Measurements from ENCODE around the gene GABBR2. TPM values are rescaled to one million over a fixed set of nuclear protein-coding genes. Genes with fewer than 3 reads are reported as not detected.
A peak's percentile ranks its signal among the peaks of the same experiment; 100 is the strongest.
"Not testable (repeated sequence)": the region's sequence is repeated elsewhere in the genome, so short reads cannot be mapped to it uniquely, and the experiment has no call there.

Gene GABBR2
- total and polyA plus RNA-seq, 4 experiments from 2014 or later, result not detected

DNA sequence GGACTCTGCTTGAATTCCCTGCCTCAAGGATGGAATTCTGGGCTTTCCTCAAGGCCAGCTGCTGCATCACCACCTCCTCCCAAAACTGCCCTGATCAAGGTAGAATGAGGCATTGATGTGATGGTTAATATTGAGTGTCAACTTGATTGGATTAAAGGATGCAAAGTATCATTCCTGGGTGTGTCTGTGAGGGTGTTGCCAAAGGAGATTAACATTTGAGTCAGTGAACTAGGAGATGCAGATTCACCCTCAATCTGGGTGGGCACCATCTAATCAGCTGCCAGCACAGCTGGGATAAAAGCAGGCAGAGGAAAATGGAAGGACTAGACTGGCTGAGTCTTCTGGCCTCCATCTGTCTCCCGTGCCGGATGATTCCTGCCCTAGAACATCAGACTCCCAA is 23.9 kb downstream of the GABBR2 start:
- H3K4me1 ChIP-seq (ENCODE audit: insufficient read depth, low read length); H3K36me3 Mint-ChIP-seq; H3K4me1 Mint-ChIP-seq; H3K4me3 ChIP-seq (ENCODE audit: low read length in 2 of 2); H3K9me3 Mint-ChIP-seq; intact Hi-C loops (cut with micrococcal nuclease); DNase-seq; H3K36me3 ChIP-seq (ENCODE audit: insufficient read depth, low read length); H3K4me3 Mint-ChIP-seq; H3K27ac Mint-ChIP-seq; POLR2A ChIA-PET (ENCODE audit: partially characterized antibody); H3K9me3 ChIP-seq (ENCODE audit: control insufficient read depth in 1 of 2, low read length in 2 of 2); H3K27ac ChIP-seq (ENCODE audit: low read depth, low read length); CTCF ChIA-PET (ENCODE audit: partially characterized antibody); H3K27me3 Mint-ChIP-seq; H3K27me3 ChIP-seq (ENCODE audit: insufficient read depth, low read length): not testable (repeated sequence)

DNA sequence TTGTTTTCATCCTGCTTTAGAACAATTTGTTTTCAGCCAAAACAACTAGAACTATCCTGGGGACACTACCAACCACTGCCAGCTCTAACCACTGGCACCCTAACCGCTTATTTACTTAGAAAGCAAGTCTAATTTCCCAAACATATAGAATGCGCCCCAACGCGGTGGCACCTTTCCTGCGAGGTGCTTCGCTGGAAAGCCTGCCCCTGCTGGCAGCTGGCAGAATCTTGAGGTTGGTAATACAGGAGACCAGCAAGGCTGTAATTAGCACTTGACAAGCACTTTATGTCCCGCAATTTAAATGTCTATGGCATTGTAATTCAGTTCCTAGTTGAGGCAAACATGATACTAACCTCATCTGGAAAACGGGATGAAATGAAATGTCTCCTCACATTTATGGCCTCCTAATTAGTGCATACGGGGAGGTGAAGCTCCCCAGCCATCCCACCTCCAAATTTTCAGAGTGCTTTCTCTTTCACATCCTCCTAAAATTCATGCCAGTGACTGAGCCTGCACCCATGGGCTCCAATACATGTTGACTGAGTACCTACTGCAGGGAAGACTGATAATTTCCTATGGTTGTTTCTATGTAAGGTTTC is 30.4 kb downstream of the GABBR2 start:
- no peaks in the 10 kb centered on the region for H3K4me1 ChIP-seq (ENCODE audit: insufficient read depth, low read length)
- Mint-ChIP-seq H3K4me1 (peaks cover 0 to 2% (median 0%) of the 10 kb centered on the region in 4 donors), H3K36me3 (no peaks in the 10 kb centered on the region), H3K27ac (no peak overlapping the region), H3K4me3 (no peak overlapping the region), H3K9me3 (peaks cover 0 to 9% (median 0%) of the 10 kb centered on the region in 8 donors), H3K27me3 (peaks cover 17 to 24% of the 10 kb centered on the region in 2 donors)
- H3K4me3 ChIP-seq (ENCODE audit: low read length in 2 of 2), result no peak overlapping the region
- ChIA-PET POLR2A (ENCODE audit: partially characterized antibody) (no interaction called here), CTCF (ENCODE audit: partially characterized antibody) (interaction anchor here (0.6 kb wide), 1 partner anchor 8 kb away, joined by 4 read pairs; no protein-coding TSS in a partner anchor)
- no peaks in the 10 kb centered on the region for H3K36me3 ChIP-seq (ENCODE audit: insufficient read depth, low read length)
- no peaks in the 10 kb centered on the region for H3K9me3 ChIP-seq (ENCODE audit: control insufficient read depth in 1 of 2, low read length in 2 of 2)
- DNase-seq, result no peak
- intact Hi-C loops (cut with micrococcal nuclease), result no loop called here
- H3K27ac ChIP-seq (ENCODE audit: low read depth, low read length), result no peak overlapping the region
- peaks cover 4% of the 10 kb centered on the region for H3K27me3 ChIP-seq (ENCODE audit: insufficient read depth, low read length)

DNA sequence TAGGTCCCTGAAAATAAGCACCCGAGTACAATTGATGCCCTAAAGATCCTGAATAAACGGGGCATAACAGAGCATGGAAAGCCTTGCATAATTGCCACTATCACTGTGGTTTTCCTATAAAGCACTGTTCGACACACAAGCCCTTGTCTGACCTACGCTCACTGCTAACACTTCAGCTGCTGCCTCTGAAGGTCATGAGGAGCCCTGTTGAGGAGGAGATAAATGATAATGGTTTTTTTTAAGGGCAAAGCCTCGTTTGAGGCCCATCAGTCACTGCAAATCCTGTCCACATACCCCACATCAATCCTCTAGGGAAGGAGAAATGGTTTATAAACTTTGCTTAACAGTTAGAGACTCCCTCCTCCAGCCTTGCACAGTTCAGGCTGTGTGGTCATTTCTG is 35.1 kb downstream of the GABBR2 start:
- Histone ChIP-seq H3K4me1 (ENCODE audit: insufficient read depth, low read length) (no peaks in the 10 kb centered on the region), H3K27ac (ENCODE audit: low read depth, low read length) (no peak overlapping the region), H3K27me3 (ENCODE audit: insufficient read depth, low read length) (peaks cover 4% of the 10 kb centered on the region), H3K4me3 (ENCODE audit: low read length in 2 of 2) (no peak overlapping the region), H3K36me3 (ENCODE audit: insufficient read depth, low read length) (no peaks in the 10 kb centered on the region), H3K9me3 (ENCODE audit: control insufficient read depth in 1 of 2, low read length in 2 of 2) (no peaks in the 10 kb centered on the region)
- peaks cover 0 to 9% (median 1%) of the 10 kb centered on the region in 8 donors for H3K9me3 Mint-ChIP-seq
- DNase-seq, result no peak
- H3K4me1 Mint-ChIP-seq, result peaks cover 0 to 2% (median 0%) of the 10 kb centered on the region in 4 donors
- no peak overlapping the region for H3K27ac Mint-ChIP-seq
- ChIA-PET POLR2A (ENCODE audit: partially characterized antibody) (no interaction called here), CTCF (ENCODE audit: partially characterized antibody) (no interaction called here)
- no peak overlapping the region for H3K4me3 Mint-ChIP-seq
- H3K27me3 Mint-ChIP-seq, result peaks cover 27 to 30% of the 10 kb centered on the region in 2 donors
- H3K36me3 Mint-ChIP-seq, result no peaks in the 10 kb centered on the region
- intact Hi-C loops (cut with micrococcal nuclease), result no loop called here

DNA sequence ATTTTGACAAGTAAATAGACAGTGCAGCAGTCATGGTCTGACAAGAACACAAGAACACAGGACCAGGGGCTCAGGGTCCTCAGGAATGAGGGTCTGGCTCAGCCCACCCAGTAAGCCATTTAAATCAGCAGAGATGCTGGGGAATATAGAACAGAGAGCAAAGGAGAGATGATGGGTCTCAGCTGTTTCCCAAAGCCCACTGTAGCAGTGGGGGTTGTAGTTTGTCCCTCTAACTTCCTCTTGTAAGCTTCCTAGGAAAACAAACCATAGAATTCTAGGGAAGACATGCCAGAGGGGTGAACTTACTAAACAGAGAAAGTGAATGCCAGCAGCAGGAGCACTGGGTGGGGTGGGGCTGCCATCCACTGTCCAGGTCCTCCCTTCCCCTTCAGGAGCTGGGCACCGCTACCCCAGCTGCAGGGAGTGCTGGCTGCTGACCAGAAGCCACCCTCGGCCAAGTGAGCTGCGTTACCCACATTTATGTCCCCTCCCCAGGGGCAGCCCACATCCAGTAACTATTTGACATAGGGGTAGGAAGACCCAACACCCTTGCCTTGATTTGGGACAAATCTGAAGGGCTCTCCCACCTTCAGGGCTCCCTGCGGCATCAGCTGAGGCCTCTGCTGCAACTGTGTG is 41.6 kb downstream of the GABBR2 start:
- Mint-ChIP-seq H3K9me3 (peaks cover 0 to 2% (median 0%) of the 10 kb centered on the region in 8 donors), H3K4me3 (no peak overlapping the region), H3K27ac (no peak overlapping the region), H3K27me3 (peaks cover 6 to 24% of the 10 kb centered on the region in 2 donors), H3K36me3 (no peaks in the 10 kb centered on the region), H3K4me1 (no peaks in the 10 kb centered on the region)
- ChIA-PET CTCF (ENCODE audit: partially characterized antibody) (no interaction called here), POLR2A (ENCODE audit: partially characterized antibody) (no interaction called here)
- H3K27me3 ChIP-seq (ENCODE audit: insufficient read depth, low read length), result no peaks in the 10 kb centered on the region
- no peak overlapping the region for H3K27ac ChIP-seq (ENCODE audit: low read depth, low read length)
- DNase-seq, result no peak
- H3K4me1 ChIP-seq (ENCODE audit: insufficient read depth, low read length), result no peaks in the 10 kb centered on the region
- no peak overlapping the region for H3K4me3 ChIP-seq (ENCODE audit: low read length in 2 of 2)
- no peaks in the 10 kb centered on the region for H3K36me3 ChIP-seq (ENCODE audit: insufficient read depth, low read length)
- intact Hi-C loops (cut with micrococcal nuclease), result no loop called here
- H3K9me3 ChIP-seq (ENCODE audit: control insufficient read depth in 1 of 2, low read length in 2 of 2), result no peaks in the 10 kb centered on the region

DNA sequence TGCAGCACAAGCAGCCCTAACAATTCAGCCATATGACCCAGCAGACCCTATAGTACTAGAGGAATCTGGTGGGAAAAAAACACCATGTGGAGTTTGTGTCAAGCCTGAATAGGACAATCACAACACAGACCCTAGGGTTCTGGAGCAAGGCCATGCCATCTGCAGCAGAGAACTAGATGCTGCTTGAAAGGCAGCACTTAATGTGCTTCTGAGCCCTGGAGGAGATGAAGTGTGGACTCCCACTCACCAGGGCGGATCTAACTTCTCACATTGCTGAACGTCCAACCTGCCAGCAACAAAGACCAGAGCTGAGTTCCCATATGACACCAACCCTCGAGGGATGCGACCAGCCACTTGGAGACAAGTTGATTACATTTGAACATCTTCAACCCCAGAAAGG is 43.2 kb downstream of the GABBR2 start:
- POLR2A ChIA-PET (ENCODE audit: partially characterized antibody), result no interaction called here

DNA sequence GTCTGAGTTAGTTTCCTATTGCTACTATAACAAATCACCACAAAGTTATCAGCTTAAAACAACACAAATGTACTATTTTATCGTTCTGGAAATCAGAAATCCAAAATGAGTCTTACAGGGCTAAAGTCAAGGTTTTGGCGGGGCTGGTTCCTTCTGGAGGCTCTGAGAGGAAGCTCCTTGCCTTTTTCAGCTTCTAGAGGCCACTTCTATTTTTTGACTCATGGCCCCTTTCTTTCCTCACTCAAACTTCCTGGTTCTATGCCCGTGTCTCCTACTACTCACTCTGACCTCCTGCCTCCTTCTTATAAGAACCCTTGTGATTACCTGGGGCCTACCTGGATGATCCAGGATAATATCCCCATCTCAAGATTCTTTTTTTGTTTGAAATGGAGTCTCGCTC is 48.2 kb downstream of the GABBR2 start:
- Histone ChIP-seq H3K27me3 (ENCODE audit: insufficient read depth, low read length) (no peaks in the 10 kb centered on the region), H3K4me3 (ENCODE audit: low read length in 2 of 2) (no peak overlapping the region), H3K9me3 (ENCODE audit: control insufficient read depth in 1 of 2, low read length in 2 of 2) (no peaks in the 10 kb centered on the region), H3K36me3 (ENCODE audit: insufficient read depth, low read length) (no peaks in the 10 kb centered on the region), H3K27ac (ENCODE audit: low read depth, low read length) (no peak overlapping the region), H3K4me1 (ENCODE audit: insufficient read depth, low read length) (no peaks in the 10 kb centered on the region)
- H3K27me3 Mint-ChIP-seq, result peaks cover 4 to 19% of the 10 kb centered on the region in 2 donors
- H3K9me3 Mint-ChIP-seq, result peaks cover 0 to 2% (median 0%) of the 10 kb centered on the region in 8 donors
- H3K36me3 Mint-ChIP-seq, result no peaks in the 10 kb centered on the region
- no peaks in the 10 kb centered on the region for H3K4me1 Mint-ChIP-seq
- ChIA-PET POLR2A (ENCODE audit: partially characterized antibody) (no interaction called here), CTCF (ENCODE audit: partially characterized antibody) (interaction anchor here (0.6 kb wide), 1 partner anchor 23 kb away, joined by 4 read pairs; no protein-coding TSS in a partner anchor)
- intact Hi-C loops (cut with micrococcal nuclease), result no loop called here
- no peak for DNase-seq
- no peak overlapping the region for H3K4me3 Mint-ChIP-seq
- H3K27ac Mint-ChIP-seq, result no peak overlapping the region

More for the DNA sequence above, 43.2 kb downstream of the GABBR2 start:
- Mint-ChIP-seq H3K4me3 (no peak overlapping the region), H3K9me3 (peaks cover 0 to 2% (median 0%) of the 10 kb centered on the region in 8 donors), H3K36me3 (no peaks in the 10 kb centered on the region), H3K27ac (peak overlapping the region in 1 of 7 donors; percentile 3), H3K27me3 (peaks cover 4 to 23% of the 10 kb centered on the region in 2 donors), H3K4me1 (no peaks in the 10 kb centered on the region)
- CTCF ChIA-PET (ENCODE audit: partially characterized antibody), result no interaction called here
- Histone ChIP-seq H3K36me3 (ENCODE audit: insufficient read depth, low read length) (no peaks in the 10 kb centered on the region), H3K27ac (ENCODE audit: low read depth, low read length) (no peak overlapping the region), H3K4me1 (ENCODE audit: insufficient read depth, low read length) (no peaks in the 10 kb centered on the region), H3K4me3 (ENCODE audit: low read length in 2 of 2) (no peak overlapping the region), H3K9me3 (ENCODE audit: control insufficient read depth in 1 of 2, low read length in 2 of 2) (no peaks in the 10 kb centered on the region), H3K27me3 (ENCODE audit: insufficient read depth, low read length) (no peaks in the 10 kb centered on the region)
- intact Hi-C loops (cut with micrococcal nuclease), result no loop called here
- no peak for DNase-seq

DNA sequence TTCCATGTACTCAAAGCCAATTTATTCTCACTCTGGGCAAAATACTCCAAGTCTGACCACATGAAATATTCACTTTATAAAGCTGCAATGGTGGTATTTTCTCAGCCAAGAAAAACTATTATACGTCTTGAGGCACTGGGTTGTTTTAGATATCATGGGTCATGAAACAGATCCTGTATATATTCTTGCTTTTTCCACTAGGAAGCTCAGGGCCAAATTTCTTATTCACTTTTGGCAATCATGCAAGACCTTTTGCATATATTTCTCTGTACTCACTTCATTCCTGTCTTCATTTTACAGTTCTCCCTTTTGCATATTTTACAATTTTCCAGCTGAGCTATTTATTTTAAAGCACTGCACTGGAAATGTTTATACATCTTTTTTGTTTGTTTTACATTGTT is 49.8 kb downstream of the GABBR2 start:
- Histone ChIP-seq H3K9me3 (ENCODE audit: control insufficient read depth in 1 of 2, low read length in 2 of 2) (no peaks in the 10 kb centered on the region), H3K36me3 (ENCODE audit: insufficient read depth, low read length) (no peaks in the 10 kb centered on the region), H3K27me3 (ENCODE audit: insufficient read depth, low read length) (no peaks in the 10 kb centered on the region), H3K4me3 (ENCODE audit: low read length in 2 of 2) (no peak overlapping the region), H3K27ac (ENCODE audit: low read depth, low read length) (no peak overlapping the region), H3K4me1 (ENCODE audit: insufficient read depth, low read length) (no peaks in the 10 kb centered on the region)
- ChIA-PET POLR2A (ENCODE audit: partially characterized antibody) (no interaction called here), CTCF (ENCODE audit: partially characterized antibody) (no interaction called here)
- Mint-ChIP-seq H3K27me3 (peaks cover 2 to 18% of the 10 kb centered on the region in 2 donors), H3K4me1 (no peaks in the 10 kb centered on the region), H3K36me3 (no peaks in the 10 kb centered on the region), H3K9me3 (peaks cover 0 to 5% (median 1%) of the 10 kb centered on the region in 8 donors), H3K27ac (no peak overlapping the region), H3K4me3 (no peak overlapping the region)
- intact Hi-C loops (cut with micrococcal nuclease), result no loop called here
- DNase-seq, result no peak

All from CD4-positive, alpha-beta memory T cell (primary cell).